PC-9 (cell line): ENCODE measurements around the gene PLEKHG4B. TPM values are rescaled to one million over a fixed set of nuclear protein-coding genes. Genes with fewer than 3 reads are reported as not detected.
A peak's percentile ranks its signal among the peaks of the same experiment; 100 is the strongest.

Source experiments
- BruUV-seq: library from RNA; stranded (reverse); fragments of 400-500 nt; replicated peaks from 2 replicates; lab custom pipeline; 2021; lab: Mats Ljungman, UMichigan
- CTCF ChIA-PET: fragments of 300-600 bp; sonication (Branson Sonifier 250); formaldehyde crosslinking; loops from one replicate; lab custom pipeline; 2022; ENCODE audit warnings: antibody characterized with exemption; lab: Charles Lee
- POLR2A ChIA-PET: fragments of 300-600 bp; sonication (Branson Sonifier 250); formaldehyde crosslinking; loops from one replicate; lab custom pipeline; 2022; ENCODE audit warnings: antibody characterized with exemption; ENCODE audit not compliant: unreplicated experiment; lab: Charles Lee
- DNase-seq, 2 experiments: peaks; one replicate each; pipeline versions ENCODE4 v3.0.0 to v3.0.0-alpha.2; 2015 to 2022; ENCODE audit warnings: mixed read lengths in 1 of 2
- H2AFZ ChIP-seq: fragments of 200-600 bp; sonication (generic); 2 replicates; pipeline ENCODE4 v1.8.1; 2017; ENCODE audit warnings: antibody characterized with exemption
- H3F3A ChIP-seq: fragments of 200-600 bp; sonication (generic); 2 replicates; pipeline ENCODE4 v1.8.1; 2017; ENCODE audit warnings: antibody characterized with exemption, mild to moderate bottlenecking, low read depth; ENCODE audit not compliant: insufficient read depth
- H3K27ac ChIP-seq: fragments of 200-600 bp; sonication (generic); 2 replicates; pipeline ENCODE4 v1.6.1; 2016; ENCODE audit warnings: mixed run types
- H3K27me3 ChIP-seq: fragments of 200-600 bp; sonication (generic); 2 replicates; pipeline ENCODE4 v1.6.1; 2016; ENCODE audit warnings: low read depth, mixed run types; ENCODE audit not compliant: insufficient read depth
- H3K36me3 ChIP-seq: fragments of 200-600 bp; sonication (generic); 2 replicates; pipeline ENCODE4 v1.6.1; 2016; ENCODE audit warnings: low read depth, mixed run types
- H3K4me1 ChIP-seq: fragments of 200-600 bp; sonication (generic); replicated peaks from 2 replicates; pipeline ENCODE4 v1.6.1; 2016; ENCODE audit warnings: mixed run types; ENCODE audit not compliant: insufficient read depth
- H3K4me2 ChIP-seq: fragments of 200-600 bp; sonication (generic); 2 replicates; pipeline ENCODE4 v1.6.1; 2017; ENCODE audit warnings: mixed run types
- H3K4me3 ChIP-seq: fragments of 200-600 bp; sonication (generic); 2 replicates; pipeline ENCODE4 v1.6.1; 2016; ENCODE audit warnings: mixed run types
- H3K79me2 ChIP-seq: fragments of 200-600 bp; sonication (generic); 2 replicates; pipeline ENCODE4 v1.6.1; 2017; ENCODE audit warnings: low read depth, mixed run types
- H3K9me2 ChIP-seq: fragments of 200-600 bp; sonication (generic); 2 replicates; pipeline ENCODE4 v1.8.1; 2017; ENCODE audit warnings: mild to moderate bottlenecking; ENCODE audit not compliant: insufficient read depth
- H3K9me3 ChIP-seq: fragments of 200-600 bp; sonication (generic); 2 replicates; pipeline ENCODE4 v1.8.1; 2016; ENCODE audit warnings: low read depth; ENCODE audit not compliant: insufficient read depth
- H4K20me1 ChIP-seq: fragments of 200-600 bp; sonication (generic); 2 replicates; pipeline ENCODE4 v1.8.1; 2017; ENCODE audit not compliant: insufficient read depth
- CTCF ChIP-seq: fragments of 200-600 bp; sonication (generic); conservative IDR thresholded peaks from 2 replicates; pipeline ENCODE4 v1.6.1; 2017; ENCODE audit warnings: mixed run types, antibody characterized with exemption, mild to moderate bottlenecking, moderate library complexity
- EZH2 ChIP-seq: fragments of 200-600 bp; sonication (generic); IDR thresholded peaks from 2 replicates; pipeline ENCODE4 v1.8.0; 2017; ENCODE audit warnings: antibody characterized with exemption, low read depth
- intact Hi-C: fragments of 100-400 bp; cut with micrococcal nuclease; formaldehyde crosslinking; loops from one replicate; pipeline ENCODE4 v1.10.0; 2022; ENCODE audit not compliant: unreplicated experiment
- total RNA-seq: library from RNA; stranded (reverse); gene quantifications from 2 replicates; pipeline ENCODE4 v1.2.3, GENCODE V29; 2021

The PLEKHG4B gene
- total RNA-seq, 1 experiment from 2014 or later, result not detected

GRCh38 chr5:76358-77169 is 15.4 kb upstream of the PLEKHG4B start:
- Histone ChIP-seq H3K27me3 (peaks cover 100% of the 10 kb centered on the region), H3K4me1 (no peaks in the 10 kb centered on the region), H3K4me3 (no peak overlapping the region), H3K27ac (no peak overlapping the region), H2AFZ (no peak overlapping the region), H4K20me1 (no peaks in the 10 kb centered on the region; the same call in 1 of the 2 replicates), H3K36me3 (no peaks in the 10 kb centered on the region), H3K9me2 (no peaks in the 10 kb centered on the region), H3K79me2 (no peaks in the 10 kb centered on the region), H3K9me3 (no peaks in the 10 kb centered on the region), H3F3A (no peaks in the 10 kb centered on the region), H3K4me2 (no peak overlapping the region)
- ChIA-PET POLR2A (no interaction called here), CTCF (interaction anchor here (0.6 kb wide), 1 partner anchor 56 kb away, joined by 7 read pairs; no protein-coding TSS in a partner anchor)
- BruUV-seq, result no TSS peak
- no peak for DNase-seq
- TF ChIP-seq EZH2, result no peak
- intact Hi-C loops, result no loop called here

- no peaks in the 10 kb centered on the region for H3F3A ChIP-seq
- CTCF ChIA-PET, result interaction anchor here (0.6 kb wide), 1 partner anchor 56 kb away, joined by 7 read pairs; no protein-coding TSS in a partner anchor
- DNase-seq, result no peak
Observed at GRCh38 chr5:77170-77501, 14.8 kb upstream of the PLEKHG4B start.

GRCh38 chr5:77546-77945 is 14.4 kb upstream of the PLEKHG4B start:
- peaks cover 100% of the 10 kb centered on the region for H3K27me3 ChIP-seq
- no peaks in the 10 kb centered on the region for H3F3A ChIP-seq
- POLR2A ChIA-PET, result no interaction called here
- intact Hi-C loops, result no loop called here
- H3K9me2 ChIP-seq, result no peaks in the 10 kb centered on the region
- H3K4me1 ChIP-seq, result no peaks in the 10 kb centered on the region
- H4K20me1 ChIP-seq, result no peaks in the 10 kb centered on the region; the same call in 1 of the 2 replicates
- H3K36me3 ChIP-seq, result no peaks in the 10 kb centered on the region
- CTCF ChIA-PET, result no interaction called here
- BruUV-seq, result no TSS peak
- no peak overlapping the region for H3K27ac ChIP-seq
- TF ChIP-seq CTCF (no peak), EZH2 (peak; percentile 33; the same call in 1 of the 2 replicates)
- no peak overlapping the region for H3K4me2 ChIP-seq
- H2AFZ ChIP-seq, result no peak overlapping the region
- no peaks in the 10 kb centered on the region for H3K79me2 ChIP-seq
- no peaks in the 10 kb centered on the region for H3K9me3 ChIP-seq
- DNase-seq, result no peak
- no peak overlapping the region for H3K4me3 ChIP-seq

More at GRCh38 chr5:77170-77501, 14.8 kb upstream of the PLEKHG4B start:
- no peak overlapping the region for H3K4me2 ChIP-seq
- H3K79me2 ChIP-seq, result no peaks in the 10 kb centered on the region
- no peak overlapping the region for H3K27ac ChIP-seq
- H3K36me3 ChIP-seq, result no peaks in the 10 kb centered on the region
- H3K27me3 ChIP-seq, result peaks cover 100% of the 10 kb centered on the region
- H3K4me3 ChIP-seq, result no peak overlapping the region
- H3K4me1 ChIP-seq, result no peaks in the 10 kb centered on the region
- TF ChIP-seq CTCF (no peak), EZH2 (no peak)
- no peaks in the 10 kb centered on the region for H3K9me3 ChIP-seq
- H4K20me1 ChIP-seq, result no peaks in the 10 kb centered on the region; the same call in 1 of the 2 replicates
- no TSS peak for BruUV-seq
- intact Hi-C loops, result no loop called here
- POLR2A ChIA-PET, result no interaction called here
- H2AFZ ChIP-seq, result no peak overlapping the region
- H3K9me2 ChIP-seq, result no peaks in the 10 kb centered on the region
